Measurements from ENCODE around the gene HIP1.
"Not testable (repeated sequence)": the region's sequence is repeated elsewhere in the genome, so short reads cannot be mapped to it uniquely, and the experiment has no call there.

The HIP1 gene

DNA sequence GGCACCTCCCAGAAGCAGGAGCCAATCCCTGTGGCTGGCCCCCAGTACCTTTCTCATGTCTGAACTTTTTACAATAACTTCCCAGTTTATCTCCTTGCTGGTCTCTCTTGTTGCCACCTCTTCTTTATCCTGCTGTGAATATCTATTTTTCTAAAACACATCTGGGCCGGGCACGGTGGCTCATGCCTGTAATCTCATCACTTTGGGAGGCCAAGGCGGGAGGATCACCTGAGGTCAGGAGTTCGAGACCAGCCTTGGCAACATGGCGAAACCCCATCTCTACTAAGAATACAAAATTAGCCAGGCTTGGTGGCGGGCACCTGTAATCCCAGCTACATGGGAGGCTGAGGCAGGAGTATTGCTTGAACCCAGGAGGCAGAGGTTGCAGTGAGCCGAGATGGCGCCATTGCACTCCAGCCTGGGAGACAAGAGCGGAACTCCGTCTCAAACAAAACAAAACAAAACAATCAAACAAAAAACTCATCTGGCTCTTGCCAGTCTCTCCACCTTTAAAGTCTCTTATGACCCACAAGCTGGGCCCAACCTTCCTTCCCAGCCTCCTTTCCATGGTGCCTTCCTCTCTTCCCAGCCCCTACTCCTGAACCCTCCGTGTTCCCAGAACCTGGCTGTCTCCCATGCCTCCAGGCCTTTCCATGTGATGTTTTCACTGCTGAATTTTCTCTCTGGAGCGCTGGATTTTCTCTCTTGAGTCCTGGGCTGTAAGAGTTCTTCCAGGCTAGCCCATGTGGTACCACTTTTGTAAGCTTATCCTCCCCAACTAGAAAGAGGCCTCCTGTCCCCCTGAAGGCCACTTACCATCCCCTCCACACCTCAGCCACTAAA is 51.3 kb downstream of the HIP1 start:
- no peak overlapping the region for H3K4me3 ChIP-seq (ENCODE audit: control insufficient read depth, low read depth, low read length)

DNA sequence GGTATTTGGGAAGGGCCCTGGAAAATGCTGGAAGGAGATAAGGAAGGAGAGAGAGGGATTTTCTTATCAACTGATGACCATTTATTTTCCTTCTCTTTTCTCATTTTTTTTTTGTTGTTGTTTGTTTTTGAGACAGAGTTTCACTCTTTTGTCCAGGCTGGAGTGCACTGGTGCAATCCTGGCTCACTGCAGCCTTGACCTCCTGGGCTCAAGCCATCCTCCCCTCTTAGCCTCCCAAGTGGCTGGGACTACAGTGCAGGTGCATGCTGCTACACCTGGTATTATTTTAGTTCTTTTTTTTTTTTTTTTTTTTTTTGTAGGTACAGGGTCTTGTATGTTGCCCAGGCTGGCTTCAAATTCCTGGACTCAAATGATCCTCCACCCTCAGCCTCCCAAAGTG is 52.2 kb downstream of the HIP1 start:
- TF ChIP-seq, protein P1, sequence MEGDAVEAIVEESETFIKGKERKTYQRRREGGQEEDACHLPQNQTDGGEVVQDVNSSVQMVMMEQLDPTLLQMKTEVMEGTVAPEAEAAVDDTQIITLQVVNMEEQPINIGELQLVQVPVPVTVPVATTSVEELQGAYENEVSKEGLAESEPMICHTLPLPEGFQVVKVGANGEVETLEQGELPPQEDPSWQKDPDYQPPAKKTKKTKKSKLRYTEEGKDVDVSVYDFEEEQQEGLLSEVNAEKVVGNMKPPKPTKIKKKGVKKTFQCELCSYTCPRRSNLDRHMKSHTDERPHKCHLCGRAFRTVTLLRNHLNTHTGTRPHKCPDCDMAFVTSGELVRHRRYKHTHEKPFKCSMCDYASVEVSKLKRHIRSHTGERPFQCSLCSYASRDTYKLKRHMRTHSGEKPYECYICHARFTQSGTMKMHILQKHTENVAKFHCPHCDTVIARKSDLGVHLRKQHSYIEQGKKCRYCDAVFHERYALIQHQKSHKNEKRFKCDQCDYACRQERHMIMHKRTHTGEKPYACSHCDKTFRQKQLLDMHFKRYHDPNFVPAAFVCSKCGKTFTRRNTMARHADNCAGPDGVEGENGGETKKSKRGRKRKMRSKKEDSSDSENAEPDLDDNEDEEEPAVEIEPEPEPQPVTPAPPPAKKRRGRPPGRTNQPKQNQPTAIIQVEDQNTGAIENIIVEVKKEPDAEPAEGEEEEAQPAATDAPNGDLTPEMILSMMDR (IDR thresholded peaks at IDR 0.05; ENCODE audit: control insufficient read depth, insufficient read depth, low read depth, low read length, missing control alignments) = no peak
- no peak overlapping the region for H3K4me3 ChIP-seq (ENCODE audit: control insufficient read depth, low read depth, low read length)
- no peak for DNase-seq (ENCODE audit: low read depth)

More for the DNA sequence above, 51.3 kb downstream of the HIP1 start:
- no peak for DNase-seq (ENCODE audit: low read depth)
- TF ChIP-seq, protein P1 (IDR thresholded peaks at IDR 0.05; ENCODE audit: control insufficient read depth, insufficient read depth, low read depth, low read length, missing control alignments) = no peak

DNA sequence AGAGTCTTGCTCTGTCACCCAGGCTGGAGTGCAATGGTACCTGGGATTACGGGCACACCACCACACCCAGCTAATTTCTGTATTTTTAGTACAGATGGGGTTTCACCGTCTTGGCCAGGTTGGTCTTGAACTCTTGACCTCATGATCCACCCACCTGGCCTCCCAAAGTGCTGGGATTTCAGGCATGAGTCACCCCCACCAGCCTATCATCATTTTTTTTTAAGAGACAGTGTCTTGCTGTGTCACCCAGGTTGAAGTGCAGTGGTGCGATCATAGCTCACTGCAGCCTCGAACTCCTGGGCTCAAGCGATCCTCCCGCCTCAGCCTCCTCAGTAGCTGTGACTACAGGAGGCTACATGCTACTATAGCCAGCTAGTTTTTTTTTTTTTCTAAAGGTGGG is 56.7 kb downstream of the HIP1 start:
- not testable (repeated sequence) for DNase-seq (ENCODE audit: low read depth); H3K4me3 ChIP-seq (ENCODE audit: control insufficient read depth, low read depth, low read length)

DNA sequence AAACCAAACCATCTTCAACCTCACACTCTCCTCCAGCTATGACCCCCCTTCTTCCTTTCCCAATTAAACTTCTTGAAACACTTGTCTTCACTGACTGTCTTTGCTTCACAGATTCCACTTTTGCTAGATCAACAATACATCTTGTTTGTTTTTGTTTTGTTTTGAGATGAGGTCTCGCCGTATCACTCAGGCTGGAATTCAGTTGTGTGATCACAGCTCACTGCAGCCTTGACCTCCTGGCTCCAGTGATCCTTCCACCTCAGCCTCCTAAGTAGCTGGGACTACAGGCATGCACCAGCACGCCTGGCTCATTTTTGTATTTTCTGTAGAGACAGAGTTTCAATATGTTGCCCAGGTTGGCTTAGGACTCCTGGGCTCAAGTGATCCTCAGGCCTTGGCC is 59.7 kb downstream of the HIP1 start:
- TF ChIP-seq, protein P1 (IDR thresholded peaks at IDR 0.05; ENCODE audit: control insufficient read depth, insufficient read depth, low read depth, low read length, missing control alignments) = no peak
- no peak for DNase-seq (ENCODE audit: low read depth)
- H3K4me3 ChIP-seq (ENCODE audit: control insufficient read depth, low read depth, low read length) = no peak overlapping the region

DNA sequence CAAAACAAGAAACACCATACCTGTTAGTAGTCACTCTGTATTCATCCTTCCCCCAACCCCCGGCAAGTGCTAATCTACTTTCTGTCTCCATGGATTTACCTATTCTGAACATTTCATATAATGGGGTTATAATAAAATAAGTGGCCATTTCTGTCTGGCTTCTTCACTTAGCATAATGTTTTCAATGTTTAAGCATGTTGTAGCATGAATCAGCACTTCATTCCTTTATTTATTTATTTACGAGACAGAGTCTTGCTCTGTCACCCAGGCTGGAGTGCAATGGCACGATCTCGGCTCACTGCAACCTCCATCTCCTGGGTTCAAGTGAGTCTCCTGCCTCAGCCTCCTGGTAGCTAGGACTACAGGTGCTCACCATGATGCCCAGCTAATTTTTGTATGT is 69.2 kb downstream of the HIP1 start:
- no peak overlapping the region for H3K4me3 ChIP-seq (ENCODE audit: control insufficient read depth, low read depth, low read length)
- TF ChIP-seq, protein P1 (IDR thresholded peaks at IDR 0.05; ENCODE audit: control insufficient read depth, insufficient read depth, low read depth, low read length, missing control alignments) = no peak
- DNase-seq (ENCODE audit: low read depth) = no peak

DNA sequence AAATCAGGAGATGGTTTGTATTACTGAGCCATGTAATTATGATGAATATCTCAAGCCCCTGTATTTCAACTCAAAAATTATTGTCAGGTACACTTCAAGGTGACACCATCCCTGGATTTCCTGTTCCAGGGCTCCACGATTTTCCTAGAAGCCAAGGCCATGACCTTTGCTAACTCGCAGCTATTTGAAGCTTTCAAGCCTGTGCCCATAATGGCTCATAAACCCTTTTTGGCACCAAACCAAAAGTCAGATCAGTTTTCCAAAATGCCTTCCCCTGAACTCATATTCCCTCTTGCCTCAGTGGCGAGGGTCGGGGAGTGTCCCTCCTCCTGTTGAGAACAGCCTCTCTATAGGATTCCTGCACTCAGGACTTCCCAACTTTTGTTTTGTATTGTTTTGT is 70.8 kb downstream of the HIP1 start:
- H3K4me3 ChIP-seq (ENCODE audit: control insufficient read depth, low read depth, low read length) = no peak overlapping the region
- no peak for DNase-seq (ENCODE audit: low read depth)
- TF ChIP-seq, protein P1 (IDR thresholded peaks at IDR 0.05; ENCODE audit: control insufficient read depth, insufficient read depth, low read depth, low read length, missing control alignments) = no peak

DNA sequence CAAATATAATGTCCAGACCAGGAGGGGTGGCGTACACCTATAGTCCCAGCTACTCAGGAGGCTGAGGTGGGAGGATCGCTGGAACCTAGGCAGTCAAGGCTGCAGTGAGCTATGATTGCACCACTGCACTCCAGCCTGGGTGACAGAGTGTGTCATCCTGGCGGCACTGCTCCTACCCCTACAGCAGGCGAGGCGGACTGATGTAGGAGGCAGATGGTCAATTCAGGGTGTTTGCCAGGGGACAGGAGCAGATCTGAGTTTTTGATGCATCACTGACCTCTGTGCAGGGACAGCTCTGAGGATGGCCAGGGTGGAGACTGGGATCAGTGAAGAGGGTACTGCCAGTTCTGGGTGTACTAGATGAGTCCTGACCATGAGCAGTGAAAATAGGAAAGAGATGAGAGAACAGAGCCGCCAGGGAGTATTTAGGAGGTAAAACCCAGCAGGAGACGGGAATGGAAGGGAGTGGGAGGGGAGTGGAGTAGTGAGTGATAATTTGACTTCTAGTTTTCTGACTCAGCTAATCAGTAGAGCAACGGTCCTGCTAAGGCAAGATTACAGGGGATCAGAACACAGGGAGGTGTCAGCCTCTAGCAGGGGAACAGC is 75.3 kb downstream of the HIP1 start:
- H3K4me3 ChIP-seq (ENCODE audit: control insufficient read depth, low read depth, low read length) = no peak overlapping the region
- TF ChIP-seq, protein P1 (IDR thresholded peaks at IDR 0.05; ENCODE audit: control insufficient read depth, insufficient read depth, low read depth, low read length, missing control alignments) = no peak
- no peak for DNase-seq (ENCODE audit: low read depth)

Measured in AG09309 (cell line).